ENCODE measurements around the gene DAND5. TPM values are rescaled to one million over a fixed set of nuclear protein-coding genes. Genes with fewer than 3 reads are reported as not detected.

DAND5 gene
- total RNA-seq, 1 donor from 2014 or later = not detected

GRCh38 chr19:13008926-13009787 is 39.8 kb downstream of the DAND5 start:
- Mint-ChIP-seq H3K4me3 (no peak overlapping the region), H3K27me3 (ENCODE audit: low read depth) (peaks cover 94% of the 10 kb centered on the region), H3K9me3 (no peaks in the 10 kb centered on the region), H3K27ac (no peak overlapping the region), H3K4me1 (peaks cover 32% of the 10 kb centered on the region), H3K36me3 (peaks cover 17% of the 10 kb centered on the region)
- DNase-seq (ENCODE audit: low spot score in 2 of 2, unreplicated experiment in 2 of 2) = no peak
- no peak for TF ChIP-seq CTCF (IDR thresholded peaks at IDR 0.05; ENCODE audit: unreplicated experiment)

- Mint-ChIP-seq H3K27me3 (ENCODE audit: low read depth) (peaks cover 93% of the 10 kb centered on the region), H3K9me3 (no peaks in the 10 kb centered on the region), H3K36me3 (peaks cover 13% of the 10 kb centered on the region), H3K27ac (no peak overlapping the region), H3K4me3 (no peak overlapping the region), H3K4me1 (peaks cover 40% of the 10 kb centered on the region)
- DNase-seq (ENCODE audit: low spot score in 2 of 2, unreplicated experiment in 2 of 2) = no peak
- TF ChIP-seq CTCF (IDR thresholded peaks at IDR 0.05; ENCODE audit: unreplicated experiment) = no peak
Measured at GRCh38 chr19:13010038-13010991, 40.9 kb downstream of the DAND5 start.

- H3K4me1 Mint-ChIP-seq = peaks cover 40% of the 10 kb centered on the region
- DNase-seq (ENCODE audit: low spot score in 2 of 2, unreplicated experiment in 2 of 2) = no peak
- no peak overlapping the region for H3K4me3 Mint-ChIP-seq
- peaks cover 11% of the 10 kb centered on the region for H3K36me3 Mint-ChIP-seq
- peaks cover 93% of the 10 kb centered on the region for H3K27me3 Mint-ChIP-seq (ENCODE audit: low read depth)
- TF ChIP-seq CTCF (IDR thresholded peaks at IDR 0.05; ENCODE audit: unreplicated experiment) = no peak
- no peak overlapping the region for H3K27ac Mint-ChIP-seq
- no peaks in the 10 kb centered on the region for H3K9me3 Mint-ChIP-seq
Measured at GRCh38 chr19:13010992-13011652, 41.7 kb downstream of the DAND5 start.

GRCh38 chr19:13011653-13012389 is 42.4 kb downstream of the DAND5 start:
- DNase-seq (ENCODE audit: low spot score in 2 of 2, unreplicated experiment in 2 of 2) = no peak
- Mint-ChIP-seq H3K27me3 (ENCODE audit: low read depth) (peaks cover 97% of the 10 kb centered on the region), H3K36me3 (peaks cover 11% of the 10 kb centered on the region), H3K4me1 (peaks cover 46% of the 10 kb centered on the region), H3K4me3 (no peak overlapping the region), H3K9me3 (no peaks in the 10 kb centered on the region), H3K27ac (no peak overlapping the region)
- TF ChIP-seq CTCF (IDR thresholded peaks at IDR 0.05; ENCODE audit: unreplicated experiment) = no peak

DNA sequence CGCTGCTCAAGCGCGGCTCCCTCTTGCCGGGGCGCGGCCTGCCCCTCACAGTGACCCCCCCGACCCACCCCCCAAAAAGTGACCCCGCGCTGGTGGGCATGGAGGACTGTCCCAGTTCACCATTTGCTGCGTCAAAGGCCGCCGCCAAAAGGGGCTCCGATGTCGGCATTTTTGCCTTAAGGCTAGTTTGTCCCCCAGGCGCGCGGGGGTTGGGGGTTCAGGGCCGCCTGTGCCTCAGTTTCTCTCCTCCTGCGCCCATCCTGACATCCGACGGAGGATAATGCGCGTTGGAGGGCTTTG is 43.0 kb downstream of the DAND5 start:
- no peak for TF ChIP-seq CTCF (IDR thresholded peaks at IDR 0.05; ENCODE audit: unreplicated experiment)
- no peak for DNase-seq (ENCODE audit: low spot score in 2 of 2, unreplicated experiment in 2 of 2)
- H3K9me3 Mint-ChIP-seq = no peaks in the 10 kb centered on the region
- peak overlapping the region; percentile 39 for H3K4me3 Mint-ChIP-seq
- peaks cover 49% of the 10 kb centered on the region for H3K4me1 Mint-ChIP-seq
- H3K27me3 Mint-ChIP-seq (ENCODE audit: low read depth) = peaks cover 97% of the 10 kb centered on the region
- H3K36me3 Mint-ChIP-seq = peaks cover 11% of the 10 kb centered on the region
- H3K27ac Mint-ChIP-seq = no peak overlapping the region
